Ecto neural progenitor cell (in vitro differentiated cells): Measurements from ENCODE around the gene SPON1.
"Not testable (repeated sequence)": the region's sequence is repeated elsewhere in the genome, so short reads cannot be mapped to it uniquely, and the experiment has no call there.

Source experiments
- DNase-seq: peaks from one replicate; pipeline ENCODE4 v3.0.0-alpha.2; 2018; ENCODE audit warnings: low spot score

SPON1 gene

GRCh38 chr11:14275076-14275475 lies 312.6 kb downstream of the SPON1 start:
- no peak for DNase-seq

- DNase-seq: not testable (repeated sequence)
Observed at GRCh38 chr11:14278869-14279268, 316.3 kb downstream of the SPON1 start.

GRCh38 chr11:14288189-14288935 lies 325.8 kb downstream of the SPON1 start:
- DNase-seq: no peak

GRCh38 chr11:14290422-14290821 lies 327.9 kb downstream of the SPON1 start:
- DNase-seq: no peak

GRCh38 chr11:14299921-14300320 lies 337.4 kb downstream of the SPON1 start:
- DNase-seq: no peak

GRCh38 chr11:14300661-14301304 lies 338.3 kb downstream of the SPON1 start:
- peak; percentile 62 for DNase-seq

GRCh38 chr11:14304601-14305000 lies 342.1 kb downstream of the SPON1 start:
- DNase-seq: no peak

- no peak for DNase-seq
Observed at GRCh38 chr11:14305649-14306048, 343.1 kb downstream of the SPON1 start.

- no peak for DNase-seq
Observed at GRCh38 chr11:14306481-14306880, 344.0 kb downstream of the SPON1 start.

GRCh38 chr11:14308114-14308896 lies 345.8 kb downstream of the SPON1 start:
- no peak for DNase-seq

GRCh38 chr11:14308897-14309387 lies 346.4 kb downstream of the SPON1 start:
- no peak for DNase-seq

GRCh38 chr11:14309425-14310192 lies 347.1 kb downstream of the SPON1 start:
- DNase-seq: no peak

- DNase-seq: no peak
Observed at GRCh38 chr11:14310679-14311078, 348.2 kb downstream of the SPON1 start.

GRCh38 chr11:14312736-14313438 lies 350.4 kb downstream of the SPON1 start:
- no peak for DNase-seq

- DNase-seq: no peak
Observed at GRCh38 chr11:14314127-14314526, 351.6 kb downstream of the SPON1 start.

- DNase-seq: no peak
Observed at GRCh38 chr11:14315130-14315529, 352.6 kb downstream of the SPON1 start.
